Neural cell (in vitro differentiated cells): Measurements from ENCODE around the gene CATSPERB. TPM values are rescaled to one million over a fixed set of nuclear protein-coding genes. Genes with fewer than 3 reads are reported as not detected.

Source experiments
- H2AFZ ChIP-seq: fragments of 200-600, 300-800 bp; sonication (generic), shearing (Covaris generic); 2 replicates; pipeline ENCODE4 v1.6.0; 2014; ENCODE audit warnings: low read depth, mild to moderate bottlenecking, antibody characterized with exemption, low read length, moderate library complexity
- H3F3A ChIP-seq: fragments of 200-600 bp; shearing (Covaris generic); 2 replicates; pipeline ENCODE4 v1.6.1; 2016; ENCODE audit warnings: mild to moderate bottlenecking, moderate library complexity, mixed read lengths, antibody characterized with exemption, low read length; ENCODE audit not compliant: insufficient read depth, poor library complexity, severe bottlenecking
- H3K27ac ChIP-seq: fragments of 200-600, 300-800 bp; sonication (generic), shearing (Covaris generic); 2 replicates; pipeline ENCODE4 v1.5.1; 2014; ENCODE audit warnings: mild to moderate bottlenecking, low read length, moderate library complexity
- H3K27me3 ChIP-seq: fragments of 300-800, 200-600 bp; sonication (generic), shearing (Covaris generic); 2 replicates; pipeline ENCODE4 v1.6.0; 2014; ENCODE audit warnings: mild to moderate bottlenecking, low read depth, low read length, moderate library complexity; ENCODE audit not compliant: insufficient read depth
- H3K36me3 ChIP-seq: fragments of 300-800, 200-600 bp; sonication (generic), shearing (Covaris generic); 2 replicates; pipeline ENCODE4 v1.5.1; 2014; ENCODE audit warnings: mild to moderate bottlenecking, antibody characterized with exemption, low read length, moderate library complexity; ENCODE audit not compliant: insufficient read depth
- H3K4me2 ChIP-seq: fragments of 300-800, 200-600 bp; sonication (generic), shearing (Covaris generic); 2 replicates; pipeline ENCODE4 v1.6.0; 2014; ENCODE audit warnings: mild to moderate bottlenecking, low read length
- H3K4me3 ChIP-seq: fragments of 300-800, 200-600 bp; sonication (generic), shearing (Covaris generic); 2 replicates; pipeline ENCODE4 v1.5.1; 2014; ENCODE audit warnings: mild to moderate bottlenecking, low read length, moderate library complexity
- H3K79me2 ChIP-seq: fragments of 200-600 bp; shearing (Covaris generic); replicated peaks from 2 replicates; pipeline ENCODE4 v1.6.0; 2014; ENCODE audit warnings: mild to moderate bottlenecking, low read length, moderate library complexity; ENCODE audit not compliant: insufficient read depth
- H3K9ac ChIP-seq: fragments of 300-800, 200-600 bp; sonication (generic), shearing (Covaris generic); 2 replicates; pipeline ENCODE4 v1.6.1; 2016; ENCODE audit warnings: mild to moderate bottlenecking, low read length, mixed read lengths
- H3K9me2 ChIP-seq: fragments of 200-600 bp; shearing (Covaris generic); 2 replicates; pipeline ENCODE4 v1.6.1; 2016; ENCODE audit warnings: mild to moderate bottlenecking, low read length, mixed read lengths; ENCODE audit not compliant: insufficient read depth
- H3K9me3 ChIP-seq: fragments of 200-600, 300-800 bp; sonication (generic), shearing (Covaris generic); 2 replicates; pipeline ENCODE4 v1.6.1; 2016; ENCODE audit warnings: mild to moderate bottlenecking, mixed run types, low read length, moderate library complexity, mixed read lengths
- H4K20me1 ChIP-seq: fragments of 200-600 bp; shearing (Covaris generic); 2 replicates; pipeline ENCODE4 v1.6.1; 2016; ENCODE audit warnings: mild to moderate bottlenecking, mixed run types; ENCODE audit not compliant: insufficient read depth
- EP300 ChIP-seq: fragments of 450-650 bp; conservative IDR thresholded peaks from 2 replicates; pipeline ENCODE4 v1.6.1; 2014; ENCODE audit warnings: antibody characterized with exemption, mild to moderate bottlenecking, moderate library complexity; ENCODE audit not compliant: poor library complexity, severe bottlenecking
- EZH2 ChIP-seq: fragments of 200-600, 300-800 bp; shearing (Covaris generic), sonication (generic); IDR thresholded peaks from 2 replicates; pipeline ENCODE4 v1.6.1; 2014; ENCODE audit warnings: antibody characterized with exemption, low read length, borderline replicate concordance, mild to moderate bottlenecking; ENCODE audit not compliant: insufficient read depth, poor library complexity, severe bottlenecking
- MXI1 ChIP-seq: fragments of 450-650 bp; conservative IDR thresholded peaks from 2 replicates; pipeline ENCODE4 v1.6.1; 2014; ENCODE audit warnings: antibody characterized with exemption, mild to moderate bottlenecking; ENCODE audit not compliant: poor library complexity, severe bottlenecking
- POLR2AphosphoS5 ChIP-seq: IDR thresholded peaks from 2 replicates; pipeline ENCODE4 v1.6.1; 2012
- RAD21 ChIP-seq: fragments of 450-650 bp; conservative IDR thresholded peaks from 2 replicates; pipeline ENCODE4 v1.6.1; 2014; ENCODE audit warnings: antibody characterized with exemption, mild to moderate bottlenecking, moderate library complexity
- SMC3 ChIP-seq: fragments of 450-650 bp; conservative IDR thresholded peaks from 2 replicates; pipeline ENCODE4 v1.6.1; 2014; ENCODE audit warnings: antibody characterized with exemption, mild to moderate bottlenecking, moderate library complexity; ENCODE audit not compliant: poor library complexity
- TAF1 ChIP-seq: IDR thresholded peaks from 2 replicates; pipeline ENCODE4 v1.6.1; 2012; ENCODE audit warnings: low read depth
- polyA plus RNA-seq: library from polyadenylated mRNA; depleted of rRNA; stranded (reverse); fragments of >200 nt; gene quantifications from 2 replicates; pipeline ENCODE4 v1.2.3, GENCODE V29; 2014
- TF ChIP-seq, protein P1 (sequence below): IDR thresholded peaks from 2 replicates; pipeline ENCODE4 v1.6.1; 2012; ENCODE audit warnings: borderline replicate concordance
- TF ChIP-seq, protein P2 (sequence below): fragments of 450-650 bp; IDR thresholded peaks from 2 replicates; pipeline ENCODE4 v1.5.1; 2014; ENCODE audit warnings: antibody characterized with exemption, mild to moderate bottlenecking, moderate library complexity; ENCODE audit not compliant: poor library complexity, severe bottlenecking

The CATSPERB gene
- polyA plus RNA-seq, 1 donor from 2014 or later, result not detected

DNA sequence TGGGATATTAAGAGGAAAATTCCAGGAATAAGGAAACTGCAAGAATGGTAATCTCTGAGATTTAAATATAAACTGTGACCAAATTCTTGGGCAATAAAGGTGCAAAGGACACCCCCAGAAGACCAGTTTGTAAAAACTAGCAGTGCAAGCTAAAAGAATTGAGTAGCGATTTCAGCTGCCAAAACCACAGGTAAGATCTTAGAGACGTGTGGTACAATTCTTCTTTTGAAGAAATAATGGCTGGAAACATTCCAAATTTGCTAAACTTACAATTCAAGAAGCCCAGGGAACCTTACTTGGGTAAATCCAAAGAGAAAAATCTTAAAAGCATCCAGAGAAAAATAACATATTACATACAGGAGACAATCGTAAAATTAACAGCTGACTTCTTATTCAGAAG is 12.0 kb downstream of the CATSPERB start:
- no peaks in the 10 kb centered on the region for H3K9me3 ChIP-seq
- H3K4me2 ChIP-seq, result no peak overlapping the region
- H3K36me3 ChIP-seq, result no peaks in the 10 kb centered on the region
- H4K20me1 ChIP-seq, result no peaks in the 10 kb centered on the region
- H2AFZ ChIP-seq, result no peak overlapping the region
- H3F3A ChIP-seq, result no peaks in the 10 kb centered on the region
- H3K27me3 ChIP-seq, result no peaks in the 10 kb centered on the region
- no peak overlapping the region for H3K9ac ChIP-seq
- H3K9me2 ChIP-seq, result no peaks in the 10 kb centered on the region
- TF ChIP-seq EP300, result no peak
- TF ChIP-seq POLR2AphosphoS5, result no peak
- TF ChIP-seq, protein P1, sequence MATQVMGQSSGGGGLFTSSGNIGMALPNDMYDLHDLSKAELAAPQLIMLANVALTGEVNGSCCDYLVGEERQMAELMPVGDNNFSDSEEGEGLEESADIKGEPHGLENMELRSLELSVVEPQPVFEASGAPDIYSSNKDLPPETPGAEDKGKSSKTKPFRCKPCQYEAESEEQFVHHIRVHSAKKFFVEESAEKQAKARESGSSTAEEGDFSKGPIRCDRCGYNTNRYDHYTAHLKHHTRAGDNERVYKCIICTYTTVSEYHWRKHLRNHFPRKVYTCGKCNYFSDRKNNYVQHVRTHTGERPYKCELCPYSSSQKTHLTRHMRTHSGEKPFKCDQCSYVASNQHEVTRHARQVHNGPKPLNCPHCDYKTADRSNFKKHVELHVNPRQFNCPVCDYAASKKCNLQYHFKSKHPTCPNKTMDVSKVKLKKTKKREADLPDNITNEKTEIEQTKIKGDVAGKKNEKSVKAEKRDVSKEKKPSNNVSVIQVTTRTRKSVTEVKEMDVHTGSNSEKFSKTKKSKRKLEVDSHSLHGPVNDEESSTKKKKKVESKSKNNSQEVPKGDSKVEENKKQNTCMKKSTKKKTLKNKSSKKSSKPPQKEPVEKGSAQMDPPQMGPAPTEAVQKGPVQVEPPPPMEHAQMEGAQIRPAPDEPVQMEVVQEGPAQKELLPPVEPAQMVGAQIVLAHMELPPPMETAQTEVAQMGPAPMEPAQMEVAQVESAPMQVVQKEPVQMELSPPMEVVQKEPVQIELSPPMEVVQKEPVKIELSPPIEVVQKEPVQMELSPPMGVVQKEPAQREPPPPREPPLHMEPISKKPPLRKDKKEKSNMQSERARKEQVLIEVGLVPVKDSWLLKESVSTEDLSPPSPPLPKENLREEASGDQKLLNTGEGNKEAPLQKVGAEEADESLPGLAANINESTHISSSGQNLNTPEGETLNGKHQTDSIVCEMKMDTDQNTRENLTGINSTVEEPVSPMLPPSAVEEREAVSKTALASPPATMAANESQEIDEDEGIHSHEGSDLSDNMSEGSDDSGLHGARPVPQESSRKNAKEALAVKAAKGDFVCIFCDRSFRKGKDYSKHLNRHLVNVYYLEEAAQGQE, result no peak
- no peak for TF ChIP-seq SMC3
- TF ChIP-seq, protein P2, sequence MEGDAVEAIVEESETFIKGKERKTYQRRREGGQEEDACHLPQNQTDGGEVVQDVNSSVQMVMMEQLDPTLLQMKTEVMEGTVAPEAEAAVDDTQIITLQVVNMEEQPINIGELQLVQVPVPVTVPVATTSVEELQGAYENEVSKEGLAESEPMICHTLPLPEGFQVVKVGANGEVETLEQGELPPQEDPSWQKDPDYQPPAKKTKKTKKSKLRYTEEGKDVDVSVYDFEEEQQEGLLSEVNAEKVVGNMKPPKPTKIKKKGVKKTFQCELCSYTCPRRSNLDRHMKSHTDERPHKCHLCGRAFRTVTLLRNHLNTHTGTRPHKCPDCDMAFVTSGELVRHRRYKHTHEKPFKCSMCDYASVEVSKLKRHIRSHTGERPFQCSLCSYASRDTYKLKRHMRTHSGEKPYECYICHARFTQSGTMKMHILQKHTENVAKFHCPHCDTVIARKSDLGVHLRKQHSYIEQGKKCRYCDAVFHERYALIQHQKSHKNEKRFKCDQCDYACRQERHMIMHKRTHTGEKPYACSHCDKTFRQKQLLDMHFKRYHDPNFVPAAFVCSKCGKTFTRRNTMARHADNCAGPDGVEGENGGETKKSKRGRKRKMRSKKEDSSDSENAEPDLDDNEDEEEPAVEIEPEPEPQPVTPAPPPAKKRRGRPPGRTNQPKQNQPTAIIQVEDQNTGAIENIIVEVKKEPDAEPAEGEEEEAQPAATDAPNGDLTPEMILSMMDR, result no peak
- TF ChIP-seq TAF1, result no peak
- no peak for TF ChIP-seq RAD21
- no peak for TF ChIP-seq EZH2
- TF ChIP-seq MXI1, result no peak
- H3K27ac ChIP-seq, result no peak overlapping the region
- no peaks in the 10 kb centered on the region for H3K79me2 ChIP-seq
- H3K4me3 ChIP-seq, result no peak overlapping the region

DNA sequence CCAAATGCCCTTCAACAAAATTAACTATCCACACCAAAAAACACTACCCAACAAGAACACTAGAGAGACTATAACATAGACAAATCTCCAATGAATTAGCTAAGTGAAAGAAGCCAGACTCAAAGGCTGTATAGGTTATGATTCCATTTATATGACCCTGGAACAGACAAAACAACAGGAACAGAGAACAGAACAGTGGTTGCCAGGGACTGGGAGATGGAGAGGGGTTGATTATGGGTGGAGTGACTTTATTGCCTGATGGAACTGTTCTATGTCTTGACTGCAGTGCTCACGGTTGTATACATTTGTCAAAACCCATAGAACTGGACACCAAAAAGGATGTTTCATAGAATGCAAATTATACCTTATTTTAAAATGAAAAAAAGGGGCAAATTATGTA is 14.9 kb downstream of the CATSPERB start:
- no peak overlapping the region for H3K4me3 ChIP-seq
- H3K9me3 ChIP-seq, result no peaks in the 10 kb centered on the region
- TF ChIP-seq EP300, result no peak
- TF ChIP-seq SMC3, result no peak
- TF ChIP-seq MXI1, result no peak
- H2AFZ ChIP-seq, result no peak overlapping the region
- H3K27ac ChIP-seq, result no peak overlapping the region
- no peaks in the 10 kb centered on the region for H3K36me3 ChIP-seq
- H3K79me2 ChIP-seq, result no peaks in the 10 kb centered on the region
- no peaks in the 10 kb centered on the region for H3K9me2 ChIP-seq
- H3F3A ChIP-seq, result no peaks in the 10 kb centered on the region
- no peak overlapping the region for H3K4me2 ChIP-seq
- H3K9ac ChIP-seq, result no peak overlapping the region
- no peaks in the 10 kb centered on the region for H3K27me3 ChIP-seq
- H4K20me1 ChIP-seq, result no peaks in the 10 kb centered on the region

DNA sequence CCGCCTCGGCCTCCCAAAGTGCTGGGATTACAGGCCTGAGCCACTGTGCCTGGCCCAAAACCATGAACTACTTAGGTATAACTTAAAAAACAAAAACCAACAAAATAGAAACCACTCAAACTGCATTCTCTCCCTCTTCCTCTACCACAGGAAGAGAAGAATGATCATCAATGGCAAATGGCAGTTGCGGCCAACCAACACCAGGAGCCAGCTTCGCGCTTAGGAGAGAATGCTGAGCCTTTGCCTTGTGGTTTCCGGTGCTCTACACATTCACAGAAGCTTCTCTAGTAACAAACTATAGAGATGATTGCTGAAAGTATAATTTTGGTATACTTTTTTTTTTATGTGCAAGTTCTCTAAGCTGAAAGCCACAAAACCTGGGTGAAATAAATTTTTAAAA is 17.1 kb downstream of the CATSPERB start:
- no peak overlapping the region for H2AFZ ChIP-seq
- H3K4me3 ChIP-seq, result no peak overlapping the region
- no peaks in the 10 kb centered on the region for H3F3A ChIP-seq
- H3K27me3 ChIP-seq, result no peaks in the 10 kb centered on the region
- H3K79me2 ChIP-seq, result no peaks in the 10 kb centered on the region
- H3K27ac ChIP-seq, result no peak overlapping the region
- no peak overlapping the region for H3K9ac ChIP-seq
- no peak overlapping the region for H3K4me2 ChIP-seq
- H3K36me3 ChIP-seq, result no peaks in the 10 kb centered on the region
- TF ChIP-seq EZH2 (no peak), RAD21 (no peak), MXI1 (no peak), SMC3 (no peak), EP300 (no peak), POLR2AphosphoS5 (no peak), TAF1 (no peak)
- TF ChIP-seq, protein P2, result no peak
- TF ChIP-seq, protein P1, result no peak
- H3K9me2 ChIP-seq, result no peaks in the 10 kb centered on the region
- H4K20me1 ChIP-seq, result no peaks in the 10 kb centered on the region
- H3K9me3 ChIP-seq, result no peaks in the 10 kb centered on the region
